GM12878 (cell line): ENCODE measurements around the gene DCAF12. TPM values are rescaled to one million over a fixed set of nuclear protein-coding genes. Genes with fewer than 3 reads are reported as not detected.

ENCODE experiments used
- BMI1 ChIP-seq: fragments of 450-650 bp; IDR thresholded peaks from 2 replicates; pipeline ENCODE4 v1.6.1; 2016; ENCODE audit warnings: mild to moderate bottlenecking, moderate library complexity, borderline replicate concordance
- CHD4 ChIP-seq: fragments of 200-600 bp; sonication (generic); IDR thresholded peaks from 2 replicates; pipeline ENCODE4 v1.6.1; 2016; ENCODE audit warnings: mild to moderate bottlenecking
- CREM ChIP-seq: IDR thresholded peaks from 2 replicates; pipeline ENCODE4 v1.6.1; 2014; ENCODE audit warnings: antibody characterized with exemption, low read depth
- FOS ChIP-seq: IDR thresholded peaks from 3 replicates; pipeline ENCODE4 v1.6.1; 2011; ENCODE audit warnings: borderline replicate concordance; ENCODE audit not compliant: insufficient read length; ENCODE audit errors: extremely low read depth
- FOXM1 ChIP-seq: IDR thresholded peaks from 2 replicates; pipeline ENCODE4 v1.6.1; 2012; ENCODE audit warnings: low read depth, mild to moderate bottlenecking, inconsistent platforms, low read length, moderate library complexity
- MEF2B ChIP-seq: fragments of 450-650 bp; IDR thresholded peaks from 2 replicates; pipeline ENCODE4 v1.6.1; 2018; ENCODE audit warnings: mild to moderate bottlenecking, moderate library complexity; ENCODE audit not compliant: partially characterized antibody, poor library complexity, severe bottlenecking
- NFYA ChIP-seq: IDR thresholded peaks from 2 replicates; pipeline ENCODE4 v1.6.1; 2011; ENCODE audit warnings: low read depth, mild to moderate bottlenecking, low read length, improper control_type of control experiment, borderline replicate concordance
- NR2C1 ChIP-seq: fragments of 450-650 bp; IDR thresholded peaks from 2 replicates; pipeline ENCODE4 v1.6.1; 2017; ENCODE audit warnings: antibody characterized with exemption, mild to moderate bottlenecking, moderate library complexity
- NR2C2 ChIP-seq: IDR thresholded peaks from 2 replicates; pipeline ENCODE4 v1.6.1; 2011; ENCODE audit warnings: borderline replicate concordance, low read depth; ENCODE audit not compliant: control insufficient read depth, insufficient read length
- POLR2AphosphoS5 ChIP-seq: IDR thresholded peaks from 2 replicates; pipeline ENCODE4 v1.6.1; 2011; ENCODE audit warnings: mild to moderate bottlenecking, low read length, inconsistent platforms
- RUNX3 ChIP-seq: IDR thresholded peaks from 2 replicates; pipeline ENCODE4 v1.6.1; 2012; ENCODE audit warnings: low read length, inconsistent platforms
- TBL1XR1 ChIP-seq: IDR thresholded peaks from 2 replicates; pipeline ENCODE4 v1.6.1; 2012; ENCODE audit warnings: low read depth, low read length, improper control_type of control experiment
- ZNF24 ChIP-seq: fragments of 450-650 bp; IDR thresholded peaks from 2 replicates; pipeline ENCODE4 v1.6.1; 2017; ENCODE audit warnings: antibody characterized with exemption, mild to moderate bottlenecking
- polyA plus RNA-seq, 11 experiments: library from polyadenylated mRNA; depleted of rRNA in 4 of 11; unstranded in 6 of 11; stranded (reverse) in 5 of 11; fragments of >200 nt; fragmentation: Nextera tagmentation in 4 of 11; fragmentation: Illumina TruSeq in 1 of 11; extraction: Ambion mirVana in 4 of 11; extraction: Trizol in 1 of 11; gene quantifications; 1 replicate in 1 of 11; 2 replicates in 10 of 11; pipeline versions ENCODE4 v1.2.1 to v1.2.3, GENCODE V29; 2011 to 2016; ENCODE audit warnings: inconsistent platforms in 2 of 11, missing spikeins in 2 of 11, low read depth in 1 of 11
- total RNA-seq, 4 experiments: library from RNA; depleted of rRNA in 3 of 4; stranded (reverse); fragments of >200 nt in 3 of 4; fragmentation: Illumina TruSeq in 1 of 4; extraction: Trizol in 1 of 4; gene quantifications; 2 replicates each; pipeline versions ENCODE4 v1.2.1 to v1.2.3, GENCODE V29; 2013 to 2021
- TF ChIP-seq, protein P1 (sequence below): fragments of 450-650 bp; IDR thresholded peaks from 2 replicates; pipeline ENCODE4 v1.6.1; 2017; ENCODE audit warnings: mild to moderate bottlenecking, moderate library complexity
- TF ChIP-seq, protein P2 (sequence below): fragments of 450-650 bp; IDR thresholded peaks from 2 replicates; pipeline ENCODE4 v1.6.1; 2014; ENCODE audit warnings: mild to moderate bottlenecking
- TF ChIP-seq, protein P3 (sequence below): fragments of 450-650 bp; conservative IDR thresholded peaks from 2 replicates; pipeline ENCODE4 v1.6.1; 2017; ENCODE audit warnings: mild to moderate bottlenecking, moderate library complexity
- TF ChIP-seq, protein P4 (sequence below): fragments of 450-650 bp; IDR thresholded peaks from 2 replicates; pipeline ENCODE4 v1.6.1; 2017; ENCODE audit warnings: borderline replicate concordance

The DCAF12 gene
- total and polyA plus RNA-seq, 10 of the 15 experiments (the other 5 are each of a cell fraction or from before 2014, with no cell fraction given): 11.7 to 57.6 (median 34.6) TPM

DNA sequence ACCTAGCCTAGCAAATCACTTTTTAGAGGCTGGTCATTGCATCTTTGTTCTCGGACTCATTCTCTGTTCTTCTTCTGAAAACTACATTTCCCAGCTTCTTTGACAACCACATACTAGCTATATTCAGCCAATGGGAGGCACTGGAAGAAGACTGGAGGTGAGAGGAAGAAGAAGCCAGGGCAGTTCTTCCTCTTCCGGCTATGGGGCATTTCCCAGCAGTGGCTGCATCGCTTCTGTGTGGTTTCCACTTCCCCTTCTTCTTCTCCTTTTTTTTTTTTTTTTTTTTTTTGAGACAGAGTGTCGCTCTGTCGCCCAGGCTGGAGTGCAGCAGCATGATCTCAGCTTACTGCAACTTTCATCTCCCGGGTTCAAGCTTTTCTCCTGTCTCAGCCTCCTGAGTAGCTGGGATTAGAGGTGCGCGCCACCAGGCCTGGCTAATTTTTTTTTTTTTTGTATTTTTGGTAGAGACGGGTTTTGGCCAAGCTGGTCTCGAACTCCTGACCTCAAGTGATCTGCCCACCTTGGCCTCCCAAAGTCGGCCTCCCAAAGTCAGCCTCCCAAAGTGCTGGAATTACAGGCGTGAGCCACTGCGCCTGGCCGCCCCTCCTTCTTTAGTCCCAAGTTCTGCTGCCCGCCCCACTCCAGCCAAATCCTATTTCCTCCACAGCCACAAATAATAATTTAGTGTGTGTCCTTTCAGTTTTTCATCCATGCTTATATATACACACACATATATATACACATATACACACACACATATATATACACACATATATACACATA is 45.4 kb upstream of the DCAF12 start (continued):
- TF ChIP-seq, protein P1, sequence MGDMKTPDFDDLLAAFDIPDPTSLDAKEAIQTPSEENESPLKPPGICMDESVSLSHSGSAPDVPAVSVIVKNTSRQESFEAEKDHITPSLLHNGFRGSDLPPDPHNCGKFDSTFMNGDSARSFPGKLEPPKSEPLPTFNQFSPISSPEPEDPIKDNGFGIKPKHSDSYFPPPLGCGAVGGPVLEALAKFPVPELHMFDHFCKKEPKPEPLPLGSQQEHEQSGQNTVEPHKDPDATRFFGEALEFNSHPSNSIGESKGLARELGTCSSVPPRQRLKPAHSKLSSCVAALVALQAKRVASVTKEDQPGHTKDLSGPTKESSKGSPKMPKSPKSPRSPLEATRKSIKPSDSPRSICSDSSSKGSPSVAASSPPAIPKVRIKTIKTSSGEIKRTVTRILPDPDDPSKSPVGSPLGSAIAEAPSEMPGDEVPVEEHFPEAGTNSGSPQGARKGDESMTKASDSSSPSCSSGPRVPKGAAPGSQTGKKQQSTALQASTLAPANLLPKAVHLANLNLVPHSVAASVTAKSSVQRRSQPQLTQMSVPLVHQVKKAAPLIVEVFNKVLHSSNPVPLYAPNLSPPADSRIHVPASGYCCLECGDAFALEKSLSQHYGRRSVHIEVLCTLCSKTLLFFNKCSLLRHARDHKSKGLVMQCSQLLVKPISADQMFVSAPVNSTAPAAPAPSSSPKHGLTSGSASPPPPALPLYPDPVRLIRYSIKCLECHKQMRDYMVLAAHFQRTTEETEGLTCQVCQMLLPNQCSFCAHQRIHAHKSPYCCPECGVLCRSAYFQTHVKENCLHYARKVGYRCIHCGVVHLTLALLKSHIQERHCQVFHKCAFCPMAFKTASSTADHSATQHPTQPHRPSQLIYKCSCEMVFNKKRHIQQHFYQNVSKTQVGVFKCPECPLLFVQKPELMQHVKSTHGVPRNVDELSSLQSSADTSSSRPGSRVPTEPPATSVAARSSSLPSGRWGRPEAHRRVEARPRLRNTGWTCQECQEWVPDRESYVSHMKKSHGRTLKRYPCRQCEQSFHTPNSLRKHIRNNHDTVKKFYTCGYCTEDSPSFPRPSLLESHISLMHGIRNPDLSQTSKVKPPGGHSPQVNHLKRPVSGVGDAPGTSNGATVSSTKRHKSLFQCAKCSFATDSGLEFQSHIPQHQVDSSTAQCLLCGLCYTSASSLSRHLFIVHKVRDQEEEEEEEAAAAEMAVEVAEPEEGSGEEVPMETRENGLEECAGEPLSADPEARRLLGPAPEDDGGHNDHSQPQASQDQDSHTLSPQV: no peak
- TF ChIP-seq RUNX3 (peak; percentile 56), TBL1XR1 (no peak), NFYA (no peak), BMI1 (no peak), CREM (no peak), CHD4 (no peak), NR2C1 (peak; percentile 6; the same call in 1 of the 2 replicates), NR2C2 (no peak), MEF2B (no peak), FOS (no peak), ZNF24 (no peak), FOXM1 (no peak), POLR2AphosphoS5 (no peak)
- TF ChIP-seq, protein P2, sequence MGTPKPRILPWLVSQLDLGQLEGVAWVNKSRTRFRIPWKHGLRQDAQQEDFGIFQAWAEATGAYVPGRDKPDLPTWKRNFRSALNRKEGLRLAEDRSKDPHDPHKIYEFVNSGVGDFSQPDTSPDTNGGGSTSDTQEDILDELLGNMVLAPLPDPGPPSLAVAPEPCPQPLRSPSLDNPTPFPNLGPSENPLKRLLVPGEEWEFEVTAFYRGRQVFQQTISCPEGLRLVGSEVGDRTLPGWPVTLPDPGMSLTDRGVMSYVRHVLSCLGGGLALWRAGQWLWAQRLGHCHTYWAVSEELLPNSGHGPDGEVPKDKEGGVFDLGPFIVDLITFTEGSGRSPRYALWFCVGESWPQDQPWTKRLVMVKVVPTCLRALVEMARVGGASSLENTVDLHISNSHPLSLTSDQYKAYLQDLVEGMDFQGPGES: no peak
- TF ChIP-seq, protein P3, sequence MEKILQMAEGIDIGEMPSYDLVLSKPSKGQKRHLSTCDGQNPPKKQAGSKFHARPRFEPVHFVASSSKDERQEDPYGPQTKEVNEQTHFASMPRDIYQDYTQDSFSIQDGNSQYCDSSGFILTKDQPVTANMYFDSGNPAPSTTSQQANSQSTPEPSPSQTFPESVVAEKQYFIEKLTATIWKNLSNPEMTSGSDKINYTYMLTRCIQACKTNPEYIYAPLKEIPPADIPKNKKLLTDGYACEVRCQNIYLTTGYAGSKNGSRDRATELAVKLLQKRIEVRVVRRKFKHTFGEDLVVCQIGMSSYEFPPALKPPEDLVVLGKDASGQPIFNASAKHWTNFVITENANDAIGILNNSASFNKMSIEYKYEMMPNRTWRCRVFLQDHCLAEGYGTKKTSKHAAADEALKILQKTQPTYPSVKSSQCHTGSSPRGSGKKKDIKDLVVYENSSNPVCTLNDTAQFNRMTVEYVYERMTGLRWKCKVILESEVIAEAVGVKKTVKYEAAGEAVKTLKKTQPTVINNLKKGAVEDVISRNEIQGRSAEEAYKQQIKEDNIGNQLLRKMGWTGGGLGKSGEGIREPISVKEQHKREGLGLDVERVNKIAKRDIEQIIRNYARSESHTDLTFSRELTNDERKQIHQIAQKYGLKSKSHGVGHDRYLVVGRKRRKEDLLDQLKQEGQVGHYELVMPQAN: no peak
- TF ChIP-seq, protein P4, sequence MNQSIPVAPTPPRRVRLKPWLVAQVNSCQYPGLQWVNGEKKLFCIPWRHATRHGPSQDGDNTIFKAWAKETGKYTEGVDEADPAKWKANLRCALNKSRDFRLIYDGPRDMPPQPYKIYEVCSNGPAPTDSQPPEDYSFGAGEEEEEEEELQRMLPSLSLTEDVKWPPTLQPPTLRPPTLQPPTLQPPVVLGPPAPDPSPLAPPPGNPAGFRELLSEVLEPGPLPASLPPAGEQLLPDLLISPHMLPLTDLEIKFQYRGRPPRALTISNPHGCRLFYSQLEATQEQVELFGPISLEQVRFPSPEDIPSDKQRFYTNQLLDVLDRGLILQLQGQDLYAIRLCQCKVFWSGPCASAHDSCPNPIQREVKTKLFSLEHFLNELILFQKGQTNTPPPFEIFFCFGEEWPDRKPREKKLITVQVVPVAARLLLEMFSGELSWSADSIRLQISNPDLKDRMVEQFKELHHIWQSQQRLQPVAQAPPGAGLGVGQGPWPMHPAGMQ: no peak
